GM19351 (cell line): ENCODE measurements around the gene GZMM.
A peak's percentile ranks its signal among the peaks of the same experiment; 100 is the strongest.

Experiments
- ATAC-seq: cut with Tn5 transposase; IDR thresholded peaks from one replicate; pipeline ENCODE4 v1.9.1; 2021; ENCODE audit warnings: mild to moderate bottlenecking, moderate library complexity; ENCODE audit not compliant: unreplicated experiment

GZMM gene

DNA sequence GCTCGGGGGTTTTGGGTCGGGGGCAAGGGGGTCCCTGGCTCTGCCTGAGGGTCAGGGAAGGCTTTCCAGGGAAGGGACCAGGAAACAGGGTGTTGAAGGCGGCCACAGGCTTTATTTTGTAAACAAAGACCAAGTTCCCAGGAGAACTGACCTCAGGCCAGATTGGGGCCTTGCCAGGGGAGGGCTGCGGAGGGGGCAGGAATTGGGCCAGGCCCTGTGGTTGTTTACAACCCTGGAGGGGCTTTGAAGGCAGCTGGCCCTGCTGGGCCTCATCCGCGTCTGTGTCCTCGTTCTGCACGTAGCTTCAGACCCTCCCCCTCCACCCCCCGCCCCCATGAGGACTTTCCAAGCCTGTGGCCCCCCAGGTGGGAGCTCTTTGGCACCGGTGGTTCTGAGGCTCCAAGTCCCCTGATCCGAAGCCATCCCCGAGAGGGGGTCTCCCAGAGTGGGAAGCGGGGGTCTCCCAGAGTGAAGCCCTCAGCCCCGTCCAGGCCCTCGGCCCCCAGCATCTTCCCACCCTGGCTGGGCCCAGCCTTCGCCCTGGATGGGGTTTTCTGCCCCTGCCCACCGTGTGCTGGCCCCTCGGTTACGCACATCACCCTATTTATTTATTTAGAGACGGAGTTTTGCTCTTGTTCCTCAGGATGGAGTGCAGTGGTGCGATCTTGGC is 15.1 kb downstream of the GZMM start:
- ATAC-seq, result no peak

DNA sequence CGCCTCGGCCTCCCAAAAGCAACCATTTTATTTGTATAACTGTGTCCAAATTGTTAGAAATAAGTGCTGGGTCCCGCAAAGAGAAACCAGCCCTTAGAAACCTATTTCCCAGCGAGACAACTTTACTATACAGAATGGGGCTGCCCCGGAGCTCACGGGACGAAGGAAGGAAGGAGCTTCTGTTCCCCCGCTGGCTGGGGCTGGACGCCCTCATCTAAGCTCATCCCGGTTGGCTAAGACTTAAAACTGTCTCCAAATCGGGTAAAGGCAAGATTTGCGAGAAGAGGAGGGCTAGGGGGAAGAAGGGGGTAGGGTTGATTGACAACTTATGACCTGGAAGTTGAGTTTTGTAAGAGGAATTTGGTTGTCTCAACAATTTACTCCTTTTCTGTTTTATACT is 16.3 kb downstream of the GZMM start:
- no peak for ATAC-seq

DNA sequence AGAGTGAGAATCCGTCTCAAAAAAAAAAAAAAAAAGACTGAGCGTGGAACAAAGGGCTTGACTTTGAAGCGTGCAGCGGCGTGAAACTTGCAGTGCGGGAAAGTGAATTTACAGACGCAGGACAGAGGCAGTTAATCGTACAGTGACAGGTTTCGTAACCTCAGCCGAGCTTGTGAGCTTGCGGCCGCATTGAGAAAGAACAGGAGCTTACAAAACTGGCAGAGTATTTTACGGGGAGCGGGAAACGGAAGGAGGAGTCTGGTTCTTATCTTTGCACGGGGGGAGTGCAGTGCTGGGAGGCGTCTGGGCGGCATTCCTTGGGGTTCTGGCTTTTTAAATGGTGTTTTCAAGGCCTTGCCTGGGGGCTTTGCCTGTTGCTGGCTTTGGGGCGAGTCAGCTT is 22.6 kb downstream of the GZMM start:
- ATAC-seq, result no peak

DNA sequence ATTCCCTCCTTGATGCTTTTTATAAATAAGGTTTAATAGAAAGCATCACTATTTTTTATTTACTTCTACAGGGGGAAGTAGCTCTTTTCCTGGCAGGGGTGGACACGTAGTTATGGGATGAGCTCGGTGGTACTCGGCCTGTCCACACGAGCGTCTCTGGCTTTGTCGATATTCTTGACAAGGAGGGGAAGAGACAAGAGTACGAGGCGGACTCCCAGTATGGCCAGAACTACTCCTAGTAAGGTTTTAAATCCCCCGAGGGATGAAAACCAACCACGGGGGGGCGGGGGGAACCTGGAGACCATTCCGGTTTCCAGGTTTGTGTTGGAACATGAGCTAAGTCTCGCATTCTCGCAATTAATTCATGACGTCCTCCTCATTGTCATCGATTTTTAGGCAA is 23.0 kb downstream of the GZMM start:
- no peak for ATAC-seq

DNA sequence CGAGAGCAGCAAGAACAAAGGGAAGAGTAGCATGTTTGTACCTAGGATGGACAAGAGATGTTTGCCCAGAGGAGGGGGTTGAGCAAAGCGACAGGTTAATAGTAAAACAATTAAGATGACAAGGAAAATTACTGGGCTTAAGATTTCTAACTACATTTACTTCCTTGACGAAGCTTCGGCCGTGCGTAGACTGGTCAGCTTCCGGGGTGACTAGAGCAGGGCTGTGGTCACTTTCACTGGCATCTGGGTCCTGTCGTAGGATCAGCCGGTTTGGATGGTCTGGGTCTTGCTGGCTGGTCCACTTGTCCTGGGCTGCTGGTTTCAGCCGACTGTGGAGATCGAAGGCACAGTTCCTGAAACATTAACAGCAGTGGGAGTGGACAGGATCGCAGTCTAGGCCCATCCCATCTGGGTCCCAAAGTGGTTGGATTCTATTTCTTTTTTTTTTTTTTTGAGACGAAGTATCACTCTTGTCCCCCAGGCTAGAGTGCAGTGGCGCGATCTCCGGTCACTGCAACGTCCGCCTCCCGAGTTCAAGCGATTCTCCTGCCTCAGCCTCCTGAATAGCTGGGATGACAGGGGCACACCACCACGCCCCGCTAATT is 23.5 kb downstream of the GZMM start:
- ATAC-seq, result no peak

DNA sequence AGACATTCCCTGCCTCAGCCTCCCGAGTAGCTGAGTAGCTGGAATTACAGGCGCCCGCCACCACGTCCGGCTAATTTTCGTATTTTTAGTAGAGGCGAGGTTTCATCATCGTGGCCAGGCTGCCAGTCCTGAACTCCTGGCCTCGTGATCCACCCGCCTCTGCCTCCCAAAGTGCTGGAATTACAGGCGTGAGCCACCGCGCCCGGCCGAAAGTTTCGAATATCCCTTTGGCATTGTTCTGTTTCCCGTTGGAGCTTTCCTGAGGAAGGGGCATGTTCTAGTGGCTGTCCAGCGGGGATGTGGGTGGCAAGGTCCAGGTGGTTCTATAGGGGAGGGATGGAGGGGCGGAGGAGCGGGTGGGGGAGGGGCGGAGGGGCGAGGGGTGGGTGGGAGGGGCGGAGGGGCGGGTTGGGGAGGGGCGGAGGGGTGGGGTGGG is 26.4 kb downstream of the GZMM start:
- no peak for ATAC-seq

DNA sequence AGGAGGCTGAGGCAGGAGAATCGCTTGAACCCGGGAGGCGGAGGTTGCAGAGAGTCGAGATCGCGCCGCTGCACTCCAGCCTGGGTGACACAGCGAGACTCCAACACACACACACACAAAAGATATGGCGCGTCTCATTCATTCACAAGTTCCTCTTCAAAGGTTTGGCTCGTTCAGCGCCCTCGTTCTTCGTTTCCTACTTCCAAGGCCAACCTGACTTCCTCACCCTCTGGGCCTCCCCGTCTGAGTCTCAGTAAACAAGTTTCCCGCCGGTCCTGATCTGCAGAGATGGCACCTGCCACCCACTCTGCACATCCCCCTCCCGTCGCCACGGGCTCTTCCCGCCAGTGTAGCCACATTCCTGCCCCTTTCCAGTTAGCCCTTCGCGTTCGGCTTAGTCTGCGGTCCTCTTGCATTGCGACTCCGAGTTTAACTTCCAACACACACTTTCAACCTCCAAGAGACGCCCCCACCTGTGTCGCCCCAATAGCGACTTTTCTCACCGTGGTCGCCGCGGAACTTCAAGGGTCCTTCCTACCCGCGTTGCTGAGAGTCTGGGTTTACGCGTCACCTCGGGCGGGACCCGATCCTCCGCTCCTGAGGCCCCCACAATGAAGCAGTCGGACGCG is 27.2 kb downstream of the GZMM start:
- ATAC-seq, result no peak

DNA sequence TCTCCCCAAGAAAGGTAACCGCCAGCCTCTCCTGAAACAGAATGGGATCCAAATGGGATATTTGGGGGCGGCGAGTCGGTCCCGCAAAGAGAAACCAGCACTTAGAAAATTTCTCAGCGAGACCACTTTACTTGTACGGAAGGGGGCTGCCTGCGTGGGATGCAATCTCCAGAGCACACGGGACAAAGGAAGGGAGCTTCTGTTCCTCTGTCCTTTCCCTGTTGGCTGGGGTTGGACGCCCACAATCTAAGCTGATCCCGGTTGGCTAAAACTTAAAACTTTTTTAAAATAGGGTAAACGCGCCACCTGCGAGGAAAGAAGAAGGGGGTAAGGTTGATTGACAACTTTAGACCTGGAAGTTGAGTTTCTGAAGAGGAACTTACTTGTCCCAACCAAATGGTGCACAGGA is 27.7 kb downstream of the GZMM start:
- ATAC-seq, result no peak

DNA sequence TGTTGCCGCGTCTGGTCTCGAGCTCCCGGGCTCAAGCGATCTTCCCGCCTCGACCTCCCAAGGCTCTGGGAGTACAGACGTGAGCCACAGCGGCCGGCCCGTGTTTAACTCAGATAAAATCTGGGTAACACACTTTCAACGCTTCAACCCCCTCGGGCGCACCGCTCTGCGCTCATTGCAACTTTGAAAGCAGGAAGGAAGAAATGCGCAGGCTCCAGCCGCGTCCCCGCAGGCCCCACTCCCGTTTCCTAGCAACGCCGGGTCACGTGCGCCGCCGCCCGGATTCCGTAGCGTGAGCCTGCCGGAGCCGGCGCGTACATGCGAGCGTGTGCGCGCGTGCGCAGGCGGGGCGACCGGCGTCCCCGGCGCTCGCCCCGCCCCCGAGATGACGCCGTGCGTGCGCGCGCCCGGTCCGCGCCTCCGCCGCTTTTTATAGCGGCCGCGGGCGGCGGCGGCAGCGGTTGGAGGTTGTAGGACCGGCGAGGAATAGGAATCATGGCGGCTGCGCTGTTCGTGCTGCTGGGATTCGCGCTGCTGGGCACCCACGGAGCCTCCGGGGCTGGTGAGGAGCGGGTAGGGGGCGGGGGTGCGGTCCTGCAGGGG is 28.4 kb downstream of the GZMM start, which contains the start of gene BSG:
BSG (plus strand) TSS at position 457 of the 603 bp plus-strand sequence; CDS start at position 496, 39 bp downstream.
- peak; percentile 56 for ATAC-seq

GRCh38 chr19:572743-573518 is 29.1 kb downstream of the GZMM start:
- no peak for ATAC-seq

GRCh38 chr19:573519-573825 is 29.6 kb downstream of the GZMM start:
- no peak for ATAC-seq

- ATAC-seq, result no peak
These were observed 31.0 kb downstream of the GZMM start for GRCh38 chr19:574658-575526.

DNA sequence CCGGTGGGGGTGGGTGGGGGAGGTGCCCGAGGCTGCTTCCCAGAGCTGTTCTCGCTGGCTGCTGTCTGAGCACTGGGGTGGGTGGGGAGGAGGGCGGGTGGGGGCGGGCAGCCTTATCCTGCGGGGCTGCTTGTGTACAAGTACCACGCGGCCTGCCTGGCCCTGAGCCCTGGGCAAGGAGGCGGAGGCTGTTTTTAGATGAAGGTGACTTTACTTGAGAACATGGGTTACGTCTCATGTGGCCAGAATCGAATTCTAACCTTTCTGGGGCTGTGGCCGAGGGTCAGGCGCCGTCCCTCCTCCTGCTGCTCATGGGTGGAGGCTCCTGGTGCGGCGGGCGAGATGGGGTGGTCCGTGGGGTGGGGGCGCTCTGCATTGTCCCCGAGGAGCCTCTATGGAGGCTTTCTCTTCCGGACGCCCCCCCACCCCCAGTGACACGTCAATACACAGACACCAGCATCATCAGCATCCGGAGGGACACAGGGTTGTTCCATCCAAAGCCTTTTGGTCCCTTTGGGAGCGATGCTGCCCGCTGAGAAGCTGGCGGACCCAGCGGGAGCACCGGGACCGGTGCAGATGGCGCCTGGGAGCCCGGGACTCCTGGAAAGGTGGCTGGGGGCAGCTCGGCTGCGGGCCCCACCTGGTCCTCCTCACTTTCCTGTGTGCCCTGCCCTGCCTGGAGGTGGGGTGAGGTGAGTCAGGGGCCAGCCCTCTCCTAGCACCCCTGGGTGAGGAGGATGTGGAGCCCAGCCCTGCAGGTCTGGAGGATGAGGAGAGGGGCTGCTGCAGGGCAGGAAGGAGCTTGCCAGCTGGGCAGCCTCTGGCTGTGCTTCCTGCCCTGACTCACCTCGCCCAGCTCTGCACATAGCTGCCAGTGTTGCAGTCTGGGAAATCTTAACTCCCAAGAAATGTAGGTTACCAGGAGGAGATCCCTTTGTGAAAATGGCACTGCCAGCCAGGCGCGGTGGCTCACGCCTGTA is 32.0 kb downstream of the GZMM start:
- no peak for ATAC-seq

GRCh38 chr19:576768-577438 is 33.0 kb downstream of the GZMM start:
- no peak for ATAC-seq

DNA sequence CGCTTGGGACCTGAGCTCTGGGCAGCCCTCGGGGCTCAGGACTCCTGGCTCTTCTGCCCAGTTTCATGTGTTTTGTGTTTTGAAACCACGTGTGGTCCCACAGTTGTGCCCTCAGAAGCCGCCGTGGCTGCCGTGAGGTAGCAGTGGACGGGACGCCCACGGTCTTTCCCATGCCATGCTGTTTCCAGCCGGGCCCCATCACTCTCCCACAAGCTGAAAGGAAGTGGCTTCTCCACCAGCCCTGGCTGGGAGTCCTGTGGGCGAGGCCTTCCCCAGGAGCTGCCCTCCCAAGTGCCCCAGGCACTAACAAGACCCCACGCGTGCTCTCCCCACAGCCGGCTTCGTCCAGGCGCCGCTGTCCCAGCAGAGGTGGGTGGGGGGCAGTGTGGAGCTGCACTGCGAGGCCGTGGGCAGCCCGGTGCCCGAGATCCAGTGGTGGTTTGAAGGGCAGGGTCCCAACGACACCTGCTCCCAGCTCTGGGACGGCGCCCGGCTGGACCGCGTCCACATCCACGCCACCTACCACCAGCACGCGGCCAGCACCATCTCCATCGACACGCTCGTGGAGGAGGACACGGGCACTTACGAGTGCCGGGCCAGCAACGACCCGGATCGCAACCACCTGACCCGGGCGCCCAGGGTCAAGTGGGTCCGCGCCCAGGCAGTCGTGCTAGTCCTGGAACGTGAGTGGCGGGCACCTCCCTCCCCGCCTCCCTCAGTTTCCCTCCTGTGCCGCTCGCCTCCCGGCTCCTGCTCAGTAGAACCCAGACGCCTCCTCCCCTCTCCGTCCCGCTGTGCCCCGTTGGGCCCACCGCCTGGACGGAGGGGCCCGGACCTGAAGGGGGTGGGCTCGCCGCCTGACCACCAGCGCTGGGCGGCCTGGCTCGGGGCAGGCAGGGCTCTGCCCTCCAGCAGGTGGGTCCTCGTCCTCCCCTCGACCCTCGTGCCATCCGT is 33.9 kb downstream of the GZMM start:
- no peak for ATAC-seq

- no peak for ATAC-seq
These were observed 35.4 kb downstream of the GZMM start for GRCh38 chr19:579111-579841.

GRCh38 chr19:579842-580155 is 35.9 kb downstream of the GZMM start:
- no peak for ATAC-seq
